NCI-H774 (cell line): ENCODE data around the gene OR4F3.
"Not testable (repeated sequence)": the region's sequence is repeated elsewhere in the genome, so short reads cannot be mapped to it uniquely, and the experiment has no call there.

Source experiments
- DNase-seq: peaks from one replicate; lab custom pipeline; 2025; lab: John Stamatoyannopoulos, UW

OR4F3 gene

GRCh38 chr5:181366968-181367367 lies at the start of gene OR4F3:
TSS of gene OR4F3 (plus strand) at chr5:181367268.
- not testable (repeated sequence) for DNase-seq
